C4-2B (cell line): ENCODE measurements around the gene GAS2L3.
A peak's percentile ranks its signal among the peaks of the same experiment; 100 is the strongest.

Experiments used
- H3K27ac ChIP-seq: fragments of 450-650 bp; 2 replicates; pipeline ENCODE4 v1.5.1; 2017
- ZFX ChIP-seq: fragments of 450-650 bp; IDR thresholded peaks from 2 replicates; pipeline ENCODE4 v1.6.1; 2017
- TF ChIP-seq, protein P1 (sequence below): fragments of 450-650 bp; conservative IDR thresholded peaks from 2 replicates; pipeline ENCODE4 v1.5.1; 2017; ENCODE audit warnings: mild to moderate bottlenecking

GAS2L3 gene

GRCh38 chr12:100668945-100669536, 95.6 kb downstream of the GAS2L3 start:
- H3K27ac ChIP-seq, result no peak overlapping the region
- TF ChIP-seq ZFX, result no peak
- TF ChIP-seq, protein P1, sequence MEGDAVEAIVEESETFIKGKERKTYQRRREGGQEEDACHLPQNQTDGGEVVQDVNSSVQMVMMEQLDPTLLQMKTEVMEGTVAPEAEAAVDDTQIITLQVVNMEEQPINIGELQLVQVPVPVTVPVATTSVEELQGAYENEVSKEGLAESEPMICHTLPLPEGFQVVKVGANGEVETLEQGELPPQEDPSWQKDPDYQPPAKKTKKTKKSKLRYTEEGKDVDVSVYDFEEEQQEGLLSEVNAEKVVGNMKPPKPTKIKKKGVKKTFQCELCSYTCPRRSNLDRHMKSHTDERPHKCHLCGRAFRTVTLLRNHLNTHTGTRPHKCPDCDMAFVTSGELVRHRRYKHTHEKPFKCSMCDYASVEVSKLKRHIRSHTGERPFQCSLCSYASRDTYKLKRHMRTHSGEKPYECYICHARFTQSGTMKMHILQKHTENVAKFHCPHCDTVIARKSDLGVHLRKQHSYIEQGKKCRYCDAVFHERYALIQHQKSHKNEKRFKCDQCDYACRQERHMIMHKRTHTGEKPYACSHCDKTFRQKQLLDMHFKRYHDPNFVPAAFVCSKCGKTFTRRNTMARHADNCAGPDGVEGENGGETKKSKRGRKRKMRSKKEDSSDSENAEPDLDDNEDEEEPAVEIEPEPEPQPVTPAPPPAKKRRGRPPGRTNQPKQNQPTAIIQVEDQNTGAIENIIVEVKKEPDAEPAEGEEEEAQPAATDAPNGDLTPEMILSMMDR, result peak; percentile 91

DNA sequence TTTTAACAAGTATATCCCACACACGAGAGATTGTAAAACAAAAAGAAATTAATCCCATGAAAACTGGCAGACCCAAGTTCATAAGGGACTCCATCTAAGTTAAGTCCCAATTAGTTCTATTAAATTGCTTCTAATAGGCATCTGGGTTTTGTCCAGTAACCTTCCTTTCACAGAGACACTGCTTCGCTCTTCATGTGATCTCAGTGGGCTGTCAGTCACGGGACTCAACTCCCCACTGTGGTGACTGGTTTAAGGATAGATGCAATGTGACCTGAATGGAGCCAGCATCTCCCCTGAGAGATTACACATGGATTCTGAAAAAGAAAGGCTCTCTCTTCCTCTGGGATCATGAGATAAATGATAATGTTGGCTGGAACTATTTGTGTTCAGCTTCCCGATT, 96.4 kb downstream of the GAS2L3 start:
- TF ChIP-seq, protein P1, result no peak
- no peak for TF ChIP-seq ZFX
- H3K27ac ChIP-seq, result no peak overlapping the region

GRCh38 chr12:100671396-100672074, 98.1 kb downstream of the GAS2L3 start:
- H3K27ac ChIP-seq, result no peak overlapping the region
- no peak for TF ChIP-seq ZFX
- TF ChIP-seq, protein P1, result no peak

GRCh38 chr12:100672075-100672592, 98.7 kb downstream of the GAS2L3 start:
- TF ChIP-seq, protein P1, result peak; percentile 74
- no peak for TF ChIP-seq ZFX
- no peak overlapping the region for H3K27ac ChIP-seq

GRCh38 chr12:100674036-100674888, 100.8 kb downstream of the GAS2L3 start:
- no peak overlapping the region for H3K27ac ChIP-seq
- no peak for TF ChIP-seq ZFX
- TF ChIP-seq, protein P1, result no peak
